Gastrocnemius medialis (tissue), 4 donors: Measurements from ENCODE around the gene PTGIS. TPM values are rescaled to one million over a fixed set of nuclear protein-coding genes. Genes with fewer than 3 reads are reported as not detected.

Source experiments
- ATAC-seq, 2 donors: fragments of 150-250 bp; one replicate each; pipeline ENCODE4 v1.9.1; 2016
- DNase-seq, 2 donors: peaks; one replicate each; pipeline ENCODE4 v3.0.0-alpha.2; 2019
- H3K27ac ChIP-seq, 4 donors: fragments of 200-600 bp; sonication (generic); 1 replicate in 1 of 4; 2 replicates in 3 of 4; pipeline ENCODE4 v1.5.1; 2016 to 2018; ENCODE audit warnings: mild to moderate bottlenecking in 2 of 4, moderate library complexity in 1 of 4
- H3K27me3 ChIP-seq, 3 donors: fragments of 200-600 bp; sonication (generic) in 2 of 3; 1 replicate in 1 of 3; 2 replicates in 2 of 3; pipeline versions ENCODE4 v1.5.1 to v1.6.0; 2016 to 2019; ENCODE audit warnings: mild to moderate bottlenecking in 1 of 3, moderate library complexity in 1 of 3
- H3K36me3 ChIP-seq, 2 donors: fragments of 200-600 bp; sonication (generic) in 1 of 2; one replicate each; pipeline ENCODE4 v1.5.1; 2017 to 2018
- H3K4me1 ChIP-seq, 2 donors: fragments of 200-600 bp; sonication (generic) in 1 of 2; one replicate each; pipeline ENCODE4 v1.5.1; 2016 to 2017; ENCODE audit warnings: mild to moderate bottlenecking in 2 of 2
- H3K4me3 ChIP-seq, 4 donors: fragments of 200-600 bp; sonication (generic) in 3 of 4; 1 replicate in 1 of 4; 2 replicates in 3 of 4; pipeline ENCODE4 v1.5.1; 2016 to 2019; ENCODE audit warnings: mild to moderate bottlenecking in 2 of 4
- H3K9me3 ChIP-seq, 3 donors: fragments of 200-600 bp; sonication (generic) in 2 of 3; 1 replicate in 1 of 3; 2 replicates in 2 of 3; pipeline ENCODE4 v1.5.1; 2016 to 2019
- CTCF ChIP-seq, 5 experiments: fragments of 450-650 bp in 3 of 5; fragments of 200-600 bp in 2 of 5; sonication (generic) in 2 of 5; IDR thresholded peaks in 4 of 5; conservative IDR thresholded peaks in 1 of 5; 1 replicate in 4 of 5; 2 replicates in 1 of 5; pipeline ENCODE4 v1.5.1; 2016 to 2019; ENCODE audit warnings: antibody characterized with exemption in 5 of 5, mild to moderate bottlenecking in 3 of 5, moderate library complexity in 3 of 5
- POLR2A ChIP-seq, 2 donors: fragments of 450-650 bp; IDR thresholded peaks; one replicate each; pipeline ENCODE4 v1.6.1; 2017; ENCODE audit warnings: antibody characterized with exemption in 2 of 2, mild to moderate bottlenecking in 2 of 2, moderate library complexity in 2 of 2
- in situ Hi-C, 4 donors: fragments of 200-750 bp; cut with MboI; loops; one replicate each; pipeline versions ENCODE4 v1.15.0 to v1.8.0; 2017; ENCODE audit warnings: low sequenced_read_pairs in 4 of 4
- intact Hi-C: fragments of 100-400 bp; cut with DNase I; formaldehyde crosslinking; loops from one replicate; pipeline ENCODE4 v1.15.1; 2023; ENCODE audit warnings: low total_unique reads
- total RNA-seq, 4 donors: library from RNA; depleted of rRNA; stranded (reverse); fragments of >200 nt; gene quantifications; one replicate each; pipeline versions ENCODE4 v1.1.0 to v1.2.3, GENCODE V29; 2016

PTGIS gene
- total RNA-seq, 4 donors from 2014 or later = 4.5 to 13.1 (median 9.5) TPM

GRCh38 chr20:49501917-49502316 lies 66.0 kb downstream of the PTGIS start:
- Histone ChIP-seq H3K4me3 (no peak overlapping the region), H3K36me3 (no peaks in the 10 kb centered on the region), H3K27ac (no peak overlapping the region), H3K9me3 (no peaks in the 10 kb centered on the region), H3K4me1 (peaks cover 0 to 5% of the 10 kb centered on the region in 2 donors), H3K27me3 (no peaks in the 10 kb centered on the region)
- TF ChIP-seq POLR2A (IDR thresholded peaks at IDR 0.05) = no peak
- no peak for TF ChIP-seq CTCF (IDR thresholded peaks at IDR 0.05 in 4 of 5, conservative IDR thresholded peaks at IDR 0.05 in 1 of 5)
- DNase-seq (no peak), ATAC-seq (peak; percentile 61 to 76)
- intact Hi-C loops = loop anchor here (5.0 kb wide), 1 partner anchor 565 kb away; no protein-coding TSS in a partner anchor
- in situ Hi-C loops = no loop called here

- no peak for DNase-seq
- Histone ChIP-seq H3K9me3 (no peaks in the 10 kb centered on the region), H3K36me3 (no peaks in the 10 kb centered on the region), H3K27ac (no peak overlapping the region), H3K4me1 (peaks cover 0 to 15% of the 10 kb centered on the region in 2 donors), H3K27me3 (no peaks in the 10 kb centered on the region), H3K4me3 (no peak overlapping the region)
- in situ Hi-C loops = no loop called here
- TF ChIP-seq POLR2A (IDR thresholded peaks at IDR 0.05) (no peak), CTCF (IDR thresholded peaks at IDR 0.05 in 4 of 5, conservative IDR thresholded peaks at IDR 0.05 in 1 of 5) (no peak)
- ATAC-seq = no peak
- intact Hi-C loops = no loop called here
Measured at GRCh38 chr20:49497398-49497669, 70.6 kb downstream of the PTGIS start.

GRCh38 chr20:49496553-49497397 lies 71.2 kb downstream of the PTGIS start:
- Histone ChIP-seq H3K9me3 (no peaks in the 10 kb centered on the region), H3K36me3 (no peaks in the 10 kb centered on the region), H3K4me1 (peaks cover 0 to 15% of the 10 kb centered on the region in 2 donors), H3K27ac (no peak overlapping the region), H3K4me3 (no peak overlapping the region), H3K27me3 (no peaks in the 10 kb centered on the region)
- intact Hi-C loops (no loop called here), in situ Hi-C loops (no loop called here)
- TF ChIP-seq POLR2A (IDR thresholded peaks at IDR 0.05) (no peak), CTCF (IDR thresholded peaks at IDR 0.05 in 4 of 5, conservative IDR thresholded peaks at IDR 0.05 in 1 of 5) (no peak)
- peak in 1 of 2 donors; percentile 49 for ATAC-seq
- no peak for DNase-seq

GRCh38 chr20:49496043-49496442 lies 71.9 kb downstream of the PTGIS start:
- no peak overlapping the region for H3K27ac ChIP-seq
- no peaks in the 10 kb centered on the region for H3K9me3 ChIP-seq
- TF ChIP-seq CTCF (IDR thresholded peaks at IDR 0.05 in 4 of 5, conservative IDR thresholded peaks at IDR 0.05 in 1 of 5) = no peak
- DNase-seq = no peak
- peaks cover 0 to 15% of the 10 kb centered on the region in 2 donors for H3K4me1 ChIP-seq
- H3K27me3 ChIP-seq = no peaks in the 10 kb centered on the region
- no peaks in the 10 kb centered on the region for H3K36me3 ChIP-seq
- H3K4me3 ChIP-seq = no peak overlapping the region
- ATAC-seq = no peak
- in situ Hi-C loops = no loop called here
- intact Hi-C loops = no loop called here
